MV-4-11 (cell line): ENCODE measurements around the gene AKIRIN1.
"Not testable (repeated sequence)": the region's sequence is repeated elsewhere in the genome, so short reads cannot be mapped to it uniquely, and the experiment has no call there.

ENCODE experiments used
- DNase-seq: peaks from one replicate; lab custom pipeline; 2025; lab: John Stamatoyannopoulos, UW

Gene AKIRIN1

DNA sequence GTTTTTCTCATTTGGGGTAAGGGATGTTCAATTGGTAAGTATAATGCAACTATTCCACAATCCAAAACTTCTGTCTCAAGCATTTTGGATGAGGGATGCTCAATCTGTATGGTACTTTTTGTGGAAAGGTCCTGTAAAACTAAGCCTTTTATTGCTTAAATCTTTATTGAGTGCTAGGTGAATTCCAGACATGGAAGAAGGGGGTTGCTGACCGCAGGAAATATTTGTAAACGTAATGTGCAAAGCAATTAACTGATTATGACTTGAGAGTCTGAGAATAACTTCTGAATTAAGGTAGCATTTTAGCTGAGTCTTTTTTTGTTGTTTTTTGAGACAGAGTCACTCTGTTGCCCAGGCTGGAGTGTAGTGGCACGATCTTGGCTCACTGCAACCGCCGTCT is 3.1 kb downstream of the AKIRIN1 start:
- DNase-seq = no peak

- DNase-seq = no peak
These were observed 6.2 kb downstream of the AKIRIN1 start for GRCh38 chr1:38997034-38997900.

DNA sequence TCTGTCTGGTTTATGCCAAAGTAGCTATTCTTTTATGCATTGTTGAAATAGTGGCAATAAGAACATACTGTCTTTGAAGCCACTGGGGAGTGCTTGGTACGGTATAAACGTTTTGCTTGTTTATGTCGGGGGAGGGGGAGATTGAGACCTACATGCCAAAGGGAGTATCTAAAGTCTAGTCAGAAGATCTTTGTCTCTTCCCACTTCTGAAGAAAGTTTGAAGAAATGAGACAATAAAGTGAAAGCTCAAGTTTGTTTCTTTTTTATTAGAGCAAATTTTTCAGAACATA is 6.8 kb downstream of the AKIRIN1 start:
- no peak for DNase-seq

DNA sequence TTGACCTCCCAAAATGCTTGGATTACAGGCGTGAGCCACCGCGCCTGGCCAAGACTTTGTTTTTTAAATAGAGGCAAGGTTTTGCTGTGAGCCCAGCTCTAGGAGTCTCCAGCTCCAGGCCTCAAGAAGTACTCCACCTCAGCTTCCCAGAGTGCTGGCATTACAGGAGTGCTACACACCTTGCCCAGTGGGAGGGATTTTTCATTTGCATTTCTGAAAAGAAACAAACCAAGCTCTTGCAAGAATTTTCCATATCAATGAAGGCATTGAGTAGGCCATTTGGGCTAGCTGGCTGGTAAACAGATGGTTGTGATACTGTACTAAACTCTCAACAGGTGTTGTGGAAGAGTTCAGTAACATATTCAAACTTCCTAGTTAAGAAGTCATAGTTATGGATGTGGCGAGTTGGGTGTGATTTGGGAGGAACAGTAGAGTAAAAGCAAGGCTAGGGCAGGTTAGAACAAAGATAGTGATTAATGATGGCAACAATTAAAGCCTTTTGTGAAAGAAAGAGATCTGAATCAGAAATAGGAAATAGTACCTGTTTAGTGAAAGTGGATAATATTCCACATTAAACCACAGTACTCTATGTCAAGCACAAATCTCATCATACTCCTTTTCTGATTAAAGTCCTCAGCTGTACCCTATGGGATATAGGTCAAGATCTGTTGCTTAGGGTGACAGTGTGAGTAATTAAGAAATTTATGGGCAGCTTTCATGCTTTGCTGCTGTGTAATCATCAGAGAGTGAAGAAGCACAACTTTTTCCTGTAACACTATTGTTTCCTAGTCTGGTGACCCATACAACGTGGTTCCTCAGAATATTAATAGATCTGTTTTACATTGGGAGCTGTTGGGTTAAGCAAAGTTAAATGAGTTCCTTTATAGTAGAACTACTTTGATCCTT is 10.7 kb downstream of the AKIRIN1 start:
- DNase-seq = no peak

- DNase-seq = no peak
These were observed 12.2 kb downstream of the AKIRIN1 start for GRCh38 chr1:39003281-39003680.

DNA sequence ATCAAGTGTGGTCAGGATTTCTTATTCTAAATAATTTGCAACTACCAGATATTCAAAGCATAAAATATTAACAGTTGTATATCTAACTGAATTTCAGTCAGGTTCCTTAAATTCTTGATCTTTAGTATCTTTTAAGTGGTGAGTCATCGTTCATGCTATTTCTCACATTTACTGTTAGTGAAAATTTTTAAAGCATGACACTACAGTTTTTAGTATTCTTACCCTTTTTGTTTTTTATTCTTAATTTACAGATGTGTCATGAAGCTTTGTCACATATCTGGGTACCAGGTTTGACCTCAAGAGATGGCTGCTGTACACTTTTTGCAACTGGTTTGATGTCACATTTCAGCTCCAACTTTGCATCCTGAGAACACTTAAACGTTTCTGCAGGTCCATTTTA is 12.7 kb downstream of the AKIRIN1 start:
- DNase-seq = no peak

GRCh38 chr1:39006287-39006686 is 15.2 kb downstream of the AKIRIN1 start:
- DNase-seq = no peak

GRCh38 chr1:39006726-39007645 is 15.9 kb downstream of the AKIRIN1 start:
- no peak for DNase-seq

- not testable (repeated sequence) for DNase-seq
These were observed 23.9 kb downstream of the AKIRIN1 start for GRCh38 chr1:39014956-39015355.

GRCh38 chr1:39016604-39017171 is 25.6 kb downstream of the AKIRIN1 start:
- no peak for DNase-seq

- no peak for DNase-seq
These were observed 26.2 kb downstream of the AKIRIN1 start for GRCh38 chr1:39017266-39017665.

DNA sequence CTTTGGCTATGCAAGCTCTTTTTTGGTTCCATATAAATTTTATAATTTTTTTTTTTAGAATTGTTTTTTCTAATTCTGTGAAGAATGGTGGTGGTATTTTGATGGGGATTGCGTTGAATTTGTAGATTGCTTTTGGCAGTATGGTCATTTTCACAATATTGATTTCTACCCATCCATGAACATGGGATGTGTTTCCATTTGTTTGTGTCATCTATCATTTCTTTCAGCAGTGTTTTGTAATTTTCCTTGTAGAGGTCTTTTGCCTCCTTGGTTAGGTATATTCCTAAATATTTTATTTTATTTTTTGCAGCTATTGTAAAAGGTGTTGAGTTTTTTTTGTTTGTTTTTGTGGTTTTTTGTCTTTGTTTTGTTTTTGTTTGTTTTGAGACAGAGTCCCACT is 29.4 kb downstream of the AKIRIN1 start:
- not testable (repeated sequence) for DNase-seq

GRCh38 chr1:39021426-39021825 is 30.4 kb downstream of the AKIRIN1 start:
- DNase-seq = no peak

- DNase-seq = no peak
These were observed 32.1 kb downstream of the AKIRIN1 start for GRCh38 chr1:39023140-39023539.

GRCh38 chr1:39026051-39026865 is 35.2 kb downstream of the AKIRIN1 start, which contains the start of gene NDUFS5:
Gene NDUFS5 (plus strand): TSS chr1:39026350. CDS start chr1:39028725, 2,375 bp downstream.
- peak; percentile 89 for DNase-seq

- DNase-seq = no peak
These were observed 35.9 kb downstream of the AKIRIN1 start for GRCh38 chr1:39026866-39027507.

GRCh38 chr1:39034114-39034654 is 43.1 kb downstream of the AKIRIN1 start:
- DNase-seq = no peak

DNA sequence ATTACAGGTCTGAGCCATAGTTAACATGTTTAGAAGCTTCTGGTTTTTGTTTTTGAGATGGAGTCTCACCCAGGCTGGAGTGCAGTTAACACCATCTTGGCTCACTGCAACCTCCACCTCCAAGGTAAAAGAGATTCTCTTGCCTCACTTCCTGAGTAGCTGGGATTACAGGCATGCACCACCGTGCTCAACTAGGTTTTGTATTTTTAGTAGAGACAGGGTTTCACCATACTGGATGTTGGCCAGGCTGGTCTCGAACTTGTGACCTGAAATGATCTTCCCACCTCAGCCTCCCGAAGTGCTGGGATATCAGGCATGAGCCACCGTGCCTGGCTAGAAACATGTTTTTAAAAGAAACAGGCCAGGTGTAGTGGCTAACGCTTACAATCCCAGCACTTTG is 45.6 kb downstream of the AKIRIN1 start:
- no peak for DNase-seq

DNA sequence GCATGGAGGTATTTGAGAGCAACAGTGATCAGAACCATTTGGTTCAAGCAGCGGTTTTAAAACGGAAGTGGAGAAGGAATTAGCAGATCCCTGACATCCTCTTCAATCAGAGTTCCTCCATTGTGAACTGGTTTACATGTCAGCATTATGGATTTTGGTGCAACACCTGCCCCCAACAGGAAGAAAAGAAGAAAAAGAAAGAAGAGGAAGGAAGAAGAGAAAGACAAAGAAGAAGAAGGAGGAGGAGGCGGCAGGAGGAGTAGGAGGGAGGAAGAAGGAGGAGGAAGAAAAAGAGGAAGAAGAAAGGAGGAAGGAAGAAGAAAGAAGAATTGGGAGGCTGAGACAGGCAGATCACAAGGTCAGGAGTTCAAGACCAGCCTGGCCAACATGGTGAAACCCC is 52.4 kb downstream of the AKIRIN1 start:
- peak; percentile 81 for DNase-seq

DNA sequence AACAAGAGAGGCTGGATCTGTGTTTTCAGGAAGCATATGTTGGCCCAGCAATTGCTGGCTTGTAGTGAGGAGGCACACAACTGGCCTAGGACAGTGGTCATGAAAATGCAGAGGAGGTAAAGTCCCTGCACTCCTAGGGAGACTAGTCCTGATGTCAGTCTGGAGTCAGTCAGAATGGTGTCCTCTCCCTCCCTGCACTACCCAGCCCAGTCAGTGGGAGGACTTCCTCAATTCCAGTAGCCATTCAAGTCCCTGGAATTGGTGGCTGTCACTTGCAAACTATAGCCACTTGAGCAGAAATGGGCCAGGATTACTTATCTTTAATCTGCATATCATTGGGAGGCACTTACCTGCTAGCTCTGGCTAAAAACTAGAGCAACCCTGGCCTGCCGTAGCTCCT is 53.7 kb downstream of the AKIRIN1 start:
- DNase-seq = peak; percentile 39
